ENCODE measurements around the gene CXCR3.
"Not testable (repeated sequence)": the region's sequence is repeated elsewhere in the genome, so short reads cannot be mapped to it uniquely, and the experiment has no call there.

CXCR3 gene

DNA sequence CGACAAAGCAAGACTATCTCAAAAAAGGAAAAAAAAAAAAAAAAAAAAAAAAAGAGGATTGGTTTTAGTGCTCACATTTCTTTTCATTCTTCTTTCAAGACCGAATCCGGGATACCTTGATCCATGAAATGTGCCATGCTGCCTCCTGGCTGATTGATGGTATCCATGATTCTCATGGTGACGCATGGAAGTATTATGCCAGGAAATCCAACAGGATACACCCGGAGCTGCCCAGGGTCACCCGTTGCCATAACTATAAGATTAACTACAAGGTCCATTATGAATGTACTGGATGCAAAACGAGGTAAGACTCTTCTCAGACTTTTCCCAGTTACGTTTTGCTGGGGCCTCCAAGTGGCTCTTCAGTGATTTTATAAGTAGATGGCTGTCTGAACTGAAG is 6.1 kb downstream of the CXCR3 start:
- no peak overlapping the region for H3K4me3 ChIP-seq (replicated peaks in 1 of 2; ENCODE audit: low read depth in 2 of 2, low read length in 2 of 2)
- no peak for DNase-seq (ENCODE audit: low read depth in 2 of 2)
- TF ChIP-seq, protein P1, sequence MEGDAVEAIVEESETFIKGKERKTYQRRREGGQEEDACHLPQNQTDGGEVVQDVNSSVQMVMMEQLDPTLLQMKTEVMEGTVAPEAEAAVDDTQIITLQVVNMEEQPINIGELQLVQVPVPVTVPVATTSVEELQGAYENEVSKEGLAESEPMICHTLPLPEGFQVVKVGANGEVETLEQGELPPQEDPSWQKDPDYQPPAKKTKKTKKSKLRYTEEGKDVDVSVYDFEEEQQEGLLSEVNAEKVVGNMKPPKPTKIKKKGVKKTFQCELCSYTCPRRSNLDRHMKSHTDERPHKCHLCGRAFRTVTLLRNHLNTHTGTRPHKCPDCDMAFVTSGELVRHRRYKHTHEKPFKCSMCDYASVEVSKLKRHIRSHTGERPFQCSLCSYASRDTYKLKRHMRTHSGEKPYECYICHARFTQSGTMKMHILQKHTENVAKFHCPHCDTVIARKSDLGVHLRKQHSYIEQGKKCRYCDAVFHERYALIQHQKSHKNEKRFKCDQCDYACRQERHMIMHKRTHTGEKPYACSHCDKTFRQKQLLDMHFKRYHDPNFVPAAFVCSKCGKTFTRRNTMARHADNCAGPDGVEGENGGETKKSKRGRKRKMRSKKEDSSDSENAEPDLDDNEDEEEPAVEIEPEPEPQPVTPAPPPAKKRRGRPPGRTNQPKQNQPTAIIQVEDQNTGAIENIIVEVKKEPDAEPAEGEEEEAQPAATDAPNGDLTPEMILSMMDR (IDR thresholded peaks at IDR 0.05; ENCODE audit: low read depth, low read length), result no peak

DNA sequence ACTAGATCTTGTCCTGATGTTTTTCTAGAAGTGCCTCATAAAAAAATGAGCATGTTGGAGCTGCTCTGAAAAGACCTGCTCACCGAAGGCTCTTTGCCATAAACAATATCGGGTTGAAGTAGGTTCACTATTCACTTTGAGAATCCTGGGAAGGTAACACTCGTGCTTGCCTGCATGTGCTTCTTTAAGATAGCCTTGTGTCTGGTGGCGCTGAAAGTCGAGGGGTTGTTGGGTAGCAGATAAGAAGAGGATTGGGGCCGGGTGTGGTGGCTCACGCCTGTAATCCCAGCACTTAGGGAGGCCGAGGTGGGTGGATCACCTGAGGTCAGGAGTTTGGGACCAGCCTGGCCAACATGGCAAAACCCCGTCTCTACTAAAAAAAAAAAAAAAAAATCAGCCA is 6.6 kb downstream of the CXCR3 start:
- H3K4me3 ChIP-seq (replicated peaks in 1 of 2; ENCODE audit: low read depth in 2 of 2, low read length in 2 of 2); DNase-seq (ENCODE audit: low read depth in 2 of 2): not testable (repeated sequence)

GRCh38 chrX:71609095-71609750 is 9.1 kb downstream of the CXCR3 start:
- TF ChIP-seq, protein P1 (IDR thresholded peaks at IDR 0.05; ENCODE audit: low read depth, low read length), result no peak
- no peak overlapping the region for H3K4me3 ChIP-seq (replicated peaks in 1 of 2; ENCODE audit: low read depth in 2 of 2, low read length in 2 of 2)
- no peak for DNase-seq (ENCODE audit: low read depth in 2 of 2)

- DNase-seq (ENCODE audit: low read depth in 2 of 2), result no peak
Observed at GRCh38 chrX:71607488-71607887, 10.8 kb downstream of the CXCR3 start.

DNA sequence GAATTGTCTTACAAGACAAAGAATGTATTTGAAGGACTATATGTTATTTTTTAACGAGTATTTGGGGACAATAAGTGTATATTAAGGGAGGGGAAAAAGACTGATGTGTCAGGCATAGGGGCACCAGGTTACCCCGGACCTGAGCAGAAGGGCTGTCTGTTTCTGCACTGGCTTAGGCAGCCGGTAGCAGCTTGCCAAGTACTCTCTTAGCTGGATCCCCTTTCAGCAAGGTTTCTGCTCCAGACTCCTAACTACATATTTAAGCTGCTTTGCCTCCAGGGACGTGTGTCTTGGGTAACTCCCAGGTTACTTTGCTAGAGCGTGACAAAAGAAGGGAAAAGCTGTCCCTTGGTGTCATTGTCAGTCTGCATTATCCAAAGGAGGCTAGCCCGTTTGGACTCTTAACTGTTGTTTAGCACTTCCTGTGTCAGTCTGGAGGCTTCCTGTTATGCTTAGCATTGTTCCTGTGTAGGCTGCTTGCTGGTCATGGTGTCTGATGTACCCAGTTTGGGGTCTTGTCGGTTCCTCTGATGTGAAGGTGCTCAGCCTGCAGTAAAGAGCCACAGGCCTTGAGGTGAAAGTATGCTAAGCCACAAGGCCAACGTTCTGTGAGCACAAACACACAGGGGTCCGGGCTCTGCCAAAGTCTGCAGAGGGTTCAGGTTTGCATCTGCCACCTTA is 11.6 kb downstream of the CXCR3 start:
- no peak for DNase-seq (ENCODE audit: low read depth in 2 of 2)
- no peak overlapping the region for H3K4me3 ChIP-seq (replicated peaks in 1 of 2; ENCODE audit: low read depth in 2 of 2, low read length in 2 of 2)
- TF ChIP-seq, protein P1 (IDR thresholded peaks at IDR 0.05; ENCODE audit: low read depth, low read length), result no peak

More at GRCh38 chrX:71607488-71607887, 10.8 kb downstream of the CXCR3 start:
- TF ChIP-seq, protein P1 (IDR thresholded peaks at IDR 0.05; ENCODE audit: low read depth, low read length), result no peak
- H3K4me3 ChIP-seq (replicated peaks in 1 of 2; ENCODE audit: low read depth in 2 of 2, low read length in 2 of 2), result no peak overlapping the region

DNA sequence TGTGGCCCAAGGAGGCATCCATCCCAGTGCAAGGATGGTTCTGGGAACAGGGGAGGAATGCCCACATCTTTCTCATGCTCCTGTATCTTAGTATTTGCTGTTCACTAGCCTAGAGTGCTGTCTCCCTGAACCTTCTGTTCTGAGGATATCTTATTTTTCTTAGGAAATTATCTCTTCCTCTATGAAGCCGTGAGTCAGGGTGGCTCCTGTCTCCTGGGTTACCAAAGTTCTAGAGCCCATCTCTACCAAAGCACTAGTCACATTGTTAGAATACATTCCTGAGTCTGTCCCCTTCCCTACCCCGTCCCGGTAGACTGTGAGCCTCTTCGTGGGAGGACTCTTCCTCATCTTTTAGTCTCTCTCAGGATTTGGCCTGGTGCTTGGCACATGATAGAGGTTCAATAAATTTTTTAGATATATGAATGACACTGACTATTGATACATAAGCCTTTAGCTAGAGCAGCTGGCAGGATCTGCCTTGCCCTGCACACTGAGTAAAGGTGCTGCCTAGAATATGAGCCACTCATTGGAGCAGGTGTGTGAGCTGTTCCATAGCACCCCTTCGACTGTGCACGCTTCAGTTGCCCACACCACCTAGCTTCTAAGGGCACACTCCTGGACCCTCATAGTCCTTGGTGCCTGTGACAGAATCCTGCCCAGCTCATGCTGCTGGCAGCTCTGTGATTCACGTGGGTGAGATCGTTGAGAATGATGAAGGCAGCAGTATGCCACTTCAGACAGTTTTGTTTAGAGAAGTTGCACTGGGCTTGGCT is 13.3 kb downstream of the CXCR3 start:
- TF ChIP-seq, protein P1 (IDR thresholded peaks at IDR 0.05; ENCODE audit: low read depth, low read length), result no peak
- no peak overlapping the region for H3K4me3 ChIP-seq (replicated peaks in 1 of 2; ENCODE audit: low read depth in 2 of 2, low read length in 2 of 2)
- no peak for DNase-seq (ENCODE audit: low read depth in 2 of 2)

- peak in 1 of 2 donors; percentile 60 for DNase-seq (ENCODE audit: low read depth in 2 of 2)
- H3K4me3 ChIP-seq (replicated peaks in 1 of 2; ENCODE audit: low read depth in 2 of 2, low read length in 2 of 2), result no peak overlapping the region
- TF ChIP-seq, protein P1 (IDR thresholded peaks at IDR 0.05; ENCODE audit: low read depth, low read length), result no peak
Observed at GRCh38 chrX:71604141-71604540, 14.2 kb downstream of the CXCR3 start.
